GM18505 (cell line): ENCODE data around the gene SYCE1.
A peak's percentile ranks its signal among the peaks of the same experiment; 100 is the strongest.
"Not testable (repeated sequence)": the region's sequence is repeated elsewhere in the genome, so short reads cannot be mapped to it uniquely, and the experiment has no call there.

Source experiments
- ATAC-seq: cut with Tn5 transposase; IDR thresholded peaks from one replicate; pipeline ENCODE4 v1.9.1; 2021; ENCODE audit not compliant: unreplicated experiment
- POLR2A ChIP-seq: IDR thresholded peaks from 4 replicates; pipeline ENCODE4 v1.6.1; 2011; ENCODE audit warnings: borderline replicate concordance; ENCODE audit not compliant: insufficient read depth, insufficient read length; ENCODE audit errors: extremely low read depth

The SYCE1 gene

DNA sequence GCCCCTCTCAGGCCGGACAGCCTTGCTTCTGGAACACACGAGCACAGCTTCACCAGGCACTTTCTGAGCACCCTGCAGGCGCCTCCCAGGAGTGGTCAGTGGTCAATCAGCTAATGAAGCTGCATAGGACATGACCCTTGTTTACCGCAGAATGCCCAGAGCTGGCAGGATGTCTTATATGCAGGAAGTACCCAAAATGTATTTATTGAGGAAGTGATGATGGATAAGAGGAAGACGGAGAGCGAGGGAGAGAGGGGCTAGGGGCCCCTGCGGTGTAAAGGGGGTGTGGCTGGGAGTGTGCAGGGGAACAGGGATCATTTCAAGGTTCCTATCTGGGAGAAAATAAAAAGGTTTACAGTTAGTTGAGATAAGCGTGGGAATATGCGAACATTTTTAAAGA lies 34.9 kb downstream of the SYCE1 start:
- no peak for TF ChIP-seq POLR2A
- no peak for ATAC-seq

DNA sequence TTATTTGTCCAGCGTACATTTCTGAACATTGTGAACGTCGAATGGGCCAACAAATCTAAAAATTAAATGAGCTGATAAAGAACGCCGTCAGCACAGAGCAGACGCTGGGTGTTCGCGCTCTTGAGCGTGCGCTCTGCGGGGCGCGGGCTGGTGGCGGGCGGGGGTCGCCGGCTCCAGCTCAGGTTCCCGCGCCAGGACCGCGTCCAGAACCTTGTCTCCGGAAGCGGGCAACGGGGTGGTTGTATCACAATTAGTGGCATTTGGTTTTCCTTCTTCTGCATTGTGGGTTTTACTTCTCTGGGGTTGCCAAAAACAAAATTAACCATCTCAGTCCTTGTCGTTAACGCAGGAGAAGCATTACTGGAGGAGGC lies 35.8 kb downstream of the SYCE1 start:
- ATAC-seq, result no peak
- TF ChIP-seq POLR2A, result no peak

DNA sequence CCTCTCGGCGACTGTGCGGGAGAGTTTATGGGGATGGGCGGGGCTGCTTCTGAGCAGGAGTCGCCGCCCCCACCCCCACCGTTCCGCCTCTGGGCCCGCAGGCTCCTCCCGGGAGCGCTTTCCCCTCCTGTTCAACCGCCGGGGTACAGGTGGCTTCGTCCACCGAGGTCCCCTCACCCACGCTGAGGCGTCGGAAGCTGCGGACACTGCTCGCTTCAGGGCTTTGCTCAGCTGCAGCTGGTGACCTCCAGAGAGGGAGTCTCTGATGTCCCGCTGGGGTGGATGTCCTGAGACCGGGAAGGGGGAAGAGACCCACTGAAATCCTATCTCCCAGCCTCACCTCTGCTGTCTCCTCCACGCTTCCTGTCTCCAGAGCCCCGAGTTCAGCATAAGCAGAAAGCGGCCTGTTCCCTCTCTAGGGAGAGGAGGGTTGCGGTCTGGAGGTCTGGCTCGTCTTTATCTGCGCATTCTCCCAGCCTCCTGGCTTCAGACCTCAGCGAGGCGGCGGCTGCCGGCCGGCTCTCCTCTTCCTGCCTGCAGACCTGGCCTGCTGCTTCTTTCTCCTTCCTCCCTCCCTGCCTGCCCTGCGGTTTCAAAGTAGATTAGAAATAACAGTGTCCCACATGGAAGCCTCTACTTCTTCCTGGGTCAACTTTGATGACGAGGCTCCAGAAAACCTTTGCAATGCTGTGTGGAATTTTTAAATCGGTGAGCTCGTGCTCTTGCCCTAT lies 36.4 kb downstream of the SYCE1 start:
- TF ChIP-seq POLR2A, result no peak
- ATAC-seq, result no peak

DNA sequence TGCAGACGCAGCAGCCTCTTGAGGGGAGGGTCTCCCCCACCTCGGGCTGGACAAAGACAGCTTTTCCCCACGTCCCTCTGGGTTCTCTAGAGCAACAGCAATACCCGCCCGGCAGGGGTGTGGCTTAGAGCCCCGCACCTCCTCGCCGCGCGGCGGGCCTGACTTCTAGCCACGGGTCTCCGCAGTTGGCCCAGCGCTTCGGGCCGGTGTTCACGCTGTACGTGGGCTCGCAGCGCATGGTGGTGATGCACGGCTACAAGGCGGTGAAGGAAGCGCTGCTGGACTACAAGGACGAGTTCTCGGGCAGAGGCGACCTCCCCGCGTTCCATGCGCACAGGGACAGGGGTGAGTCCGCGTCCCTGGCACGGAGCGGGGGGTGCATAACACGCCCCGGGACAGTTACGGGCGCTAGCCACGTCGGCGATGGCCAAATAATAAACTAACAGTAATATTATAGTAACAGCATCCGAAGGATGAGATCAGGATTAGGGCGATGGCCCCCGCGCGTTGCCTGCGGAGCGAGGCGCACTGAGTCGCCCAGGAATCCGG lies 37.0 kb downstream of the SYCE1 start:
- TF ChIP-seq POLR2A, result no peak

DNA sequence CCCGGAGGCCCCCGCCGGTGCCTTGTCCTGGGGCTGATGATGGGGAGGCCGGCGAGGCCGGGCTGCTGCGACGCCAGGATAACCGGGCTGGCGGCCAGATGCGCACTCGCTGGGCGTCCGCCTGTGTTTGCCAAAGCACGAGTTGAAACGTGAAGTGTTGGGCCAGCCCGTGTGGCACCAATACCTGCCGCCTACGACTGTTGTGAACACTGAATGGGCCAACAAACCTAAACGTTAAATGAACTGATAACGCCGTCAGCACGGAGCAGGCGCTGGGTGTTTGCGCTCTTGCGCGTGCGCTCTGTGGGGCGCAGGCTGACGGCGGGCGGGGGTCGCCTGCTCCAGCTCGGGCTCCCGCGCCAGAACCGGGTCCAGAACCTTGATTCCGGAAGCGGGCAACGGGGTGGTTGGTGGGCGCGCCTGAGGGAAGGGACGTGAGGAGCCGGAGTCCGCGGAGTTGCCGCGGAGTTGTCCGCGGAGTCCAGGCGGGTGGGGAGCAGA lies 37.6 kb downstream of the SYCE1 start:
- ATAC-seq, result no peak
- no peak for TF ChIP-seq POLR2A

More for the DNA sequence above, 37.0 kb downstream of the SYCE1 start:
- no peak for ATAC-seq

DNA sequence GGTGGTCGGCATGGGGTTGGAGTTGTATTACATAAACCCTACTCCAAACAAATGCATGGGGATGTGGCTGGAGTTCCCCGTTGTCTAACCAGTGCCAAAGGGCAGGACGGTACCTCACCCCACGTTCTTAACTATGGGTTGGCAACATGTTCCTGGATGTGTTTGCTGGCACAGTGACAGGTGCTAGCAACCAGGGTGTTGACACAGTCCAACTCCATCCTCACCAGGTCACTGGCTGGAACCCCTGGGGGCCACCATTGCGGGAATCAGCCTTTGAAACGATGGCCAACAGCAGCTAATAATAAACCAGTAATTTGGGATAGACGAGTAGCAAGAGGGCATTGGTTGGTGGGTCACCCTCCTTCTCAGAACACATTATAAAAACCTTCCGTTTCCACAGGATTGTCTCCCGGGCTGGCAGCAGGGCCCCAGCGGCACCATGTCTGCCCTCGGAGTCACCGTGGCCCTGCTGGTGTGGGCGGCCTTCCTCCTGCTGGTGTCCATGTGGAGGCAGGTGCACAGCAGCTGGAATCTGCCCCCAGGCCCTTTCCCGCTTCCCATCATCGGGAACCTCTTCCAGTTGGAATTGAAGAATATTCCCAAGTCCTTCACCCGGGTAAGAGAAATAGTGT lies 38.3 kb downstream of the SYCE1 start, which contains the start of gene CYP2E1:
CYP2E1 (plus strand) TSS at position 407 of the 632 bp plus-strand sequence; CDS start at position 440, 33 bp downstream.
- no peak for ATAC-seq
- TF ChIP-seq POLR2A, result no peak

DNA sequence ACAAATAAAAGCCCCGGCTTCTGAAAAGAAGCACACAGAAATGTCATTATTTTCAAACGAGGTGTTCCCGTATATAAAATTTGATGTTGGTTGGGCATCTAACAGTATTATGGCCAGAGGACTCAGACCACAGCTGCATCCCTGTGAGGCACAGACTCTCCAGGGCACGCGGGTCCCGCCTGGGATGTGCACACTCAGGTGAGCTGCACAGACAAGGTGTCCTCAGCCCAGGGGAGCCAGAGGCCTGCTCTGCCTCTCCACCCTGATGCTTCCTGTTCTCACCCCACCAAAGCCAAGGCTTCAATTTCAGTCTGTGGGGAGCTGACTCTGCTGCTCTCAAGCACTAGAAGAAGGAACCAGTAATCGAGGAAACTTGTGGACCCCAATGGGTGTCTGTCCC lies 39.9 kb downstream of the SYCE1 start:
- no peak for TF ChIP-seq POLR2A
- no peak for ATAC-seq

DNA sequence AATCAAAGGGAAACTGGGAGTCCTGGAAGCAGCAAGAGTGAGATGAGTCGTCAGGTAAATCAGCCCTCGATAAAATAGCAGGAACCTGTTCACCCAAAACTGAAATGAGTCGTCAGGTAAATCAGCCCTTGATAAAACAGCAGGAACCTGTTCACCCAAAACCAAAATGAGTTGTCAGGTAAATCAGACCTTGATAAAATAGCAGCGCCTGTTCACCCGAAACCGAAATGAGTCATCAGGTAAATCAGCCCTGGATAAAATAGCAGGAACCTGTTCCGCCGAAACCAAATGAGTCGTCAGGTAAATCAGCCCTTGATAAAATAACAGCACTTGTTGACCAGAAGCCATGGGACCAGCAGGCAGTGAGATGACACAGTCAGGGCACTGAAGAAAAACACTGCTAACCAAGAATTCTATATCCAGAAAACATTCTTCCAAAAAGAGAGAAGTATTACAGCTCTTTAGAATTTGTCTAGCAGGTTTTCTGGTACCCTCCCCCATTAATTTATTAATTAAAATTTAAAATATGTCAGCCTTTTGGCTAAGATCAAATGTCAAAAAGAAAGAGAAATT lies 41.7 kb downstream of the SYCE1 start:
- no peak for TF ChIP-seq POLR2A
- ATAC-seq, result no peak

DNA sequence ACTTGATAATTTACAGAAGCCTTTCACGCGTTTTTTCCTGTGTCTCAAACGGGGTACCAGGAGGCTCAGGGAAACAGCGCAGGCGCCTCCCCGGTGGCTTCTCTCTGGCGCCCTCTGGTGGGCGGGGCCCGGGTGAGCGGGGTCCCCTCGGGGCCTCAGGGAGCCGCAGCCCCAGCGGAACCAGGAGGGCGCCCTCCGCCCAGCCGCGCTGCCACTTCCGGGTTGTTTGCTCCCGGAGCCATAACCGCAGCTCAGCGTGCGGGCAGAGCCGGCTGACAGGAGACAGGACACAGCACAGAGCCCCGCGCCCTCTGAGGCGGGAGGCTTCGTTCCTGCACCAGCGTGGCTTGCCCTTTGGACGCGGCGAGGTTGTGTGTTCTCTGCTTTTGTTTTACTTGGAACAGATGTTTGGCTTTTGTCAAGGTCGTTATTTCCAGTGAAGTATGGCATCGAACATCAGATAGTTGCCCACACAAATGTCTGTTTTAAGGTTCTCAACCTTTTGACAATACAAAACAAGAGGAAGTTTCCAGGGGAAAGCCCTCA lies 45.1 kb downstream of the SYCE1 start:
- peak; percentile 95 for ATAC-seq
- peak; percentile 24 for TF ChIP-seq POLR2A

DNA sequence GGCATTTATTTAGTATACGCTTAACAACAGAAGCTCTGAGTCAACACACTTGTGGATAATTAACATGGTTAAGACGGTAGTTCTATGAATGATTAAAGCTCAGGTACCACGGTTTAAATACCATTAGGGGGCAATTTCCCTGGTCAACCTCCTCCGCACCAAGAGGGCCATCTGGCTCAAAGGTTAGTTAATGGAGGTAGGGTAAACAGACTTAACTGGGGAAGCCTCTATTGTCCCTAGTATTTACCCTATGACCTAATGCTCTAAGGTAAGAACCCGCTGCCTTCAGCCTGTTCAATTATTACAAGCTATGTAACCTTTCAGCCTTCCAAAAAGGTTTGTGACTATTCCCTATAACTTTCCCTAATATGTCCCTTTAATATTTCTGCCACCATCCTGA lies 46.9 kb downstream of the SYCE1 start:
- not testable (repeated sequence) for ATAC-seq

DNA sequence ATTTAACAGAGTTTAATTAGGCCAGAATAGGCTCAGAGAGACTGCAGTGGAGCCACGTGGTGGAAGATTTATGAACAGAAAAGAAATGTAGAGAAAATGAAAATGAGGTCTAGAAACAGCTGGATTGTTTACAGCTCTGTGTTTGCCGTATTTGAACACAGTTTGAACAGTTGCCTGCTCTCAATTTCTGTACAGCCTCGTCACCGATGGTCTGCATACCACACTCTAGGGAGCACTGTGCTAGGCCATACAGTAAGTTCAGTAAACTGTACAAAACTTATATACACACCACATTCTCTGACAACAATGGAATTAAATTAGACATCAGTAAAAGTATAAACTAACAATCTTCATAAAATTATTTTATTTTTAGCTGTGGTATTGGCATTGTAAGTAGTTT lies 49.3 kb downstream of the SYCE1 start:
- ATAC-seq, result no peak
- no peak for TF ChIP-seq POLR2A

DNA sequence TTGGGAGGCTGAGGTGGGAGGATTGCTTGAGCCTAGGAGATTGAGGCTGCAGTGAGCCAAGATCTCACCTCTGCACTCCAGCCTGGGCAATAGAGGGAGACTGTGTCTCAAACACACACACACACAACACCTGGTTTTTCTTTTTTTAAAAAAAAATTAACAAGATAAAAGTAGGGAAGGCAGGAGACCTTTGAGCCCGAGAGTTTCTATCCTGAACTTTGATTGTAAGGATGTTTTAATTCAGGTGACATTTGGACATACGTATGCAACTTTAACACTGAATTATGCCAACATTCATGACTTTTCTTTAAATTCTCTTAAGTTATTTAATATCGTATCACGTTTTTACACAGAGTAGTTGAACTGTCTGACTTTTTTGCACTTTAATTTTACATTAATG lies 49.9 kb downstream of the SYCE1 start:
- no peak for TF ChIP-seq POLR2A
- no peak for ATAC-seq

DNA sequence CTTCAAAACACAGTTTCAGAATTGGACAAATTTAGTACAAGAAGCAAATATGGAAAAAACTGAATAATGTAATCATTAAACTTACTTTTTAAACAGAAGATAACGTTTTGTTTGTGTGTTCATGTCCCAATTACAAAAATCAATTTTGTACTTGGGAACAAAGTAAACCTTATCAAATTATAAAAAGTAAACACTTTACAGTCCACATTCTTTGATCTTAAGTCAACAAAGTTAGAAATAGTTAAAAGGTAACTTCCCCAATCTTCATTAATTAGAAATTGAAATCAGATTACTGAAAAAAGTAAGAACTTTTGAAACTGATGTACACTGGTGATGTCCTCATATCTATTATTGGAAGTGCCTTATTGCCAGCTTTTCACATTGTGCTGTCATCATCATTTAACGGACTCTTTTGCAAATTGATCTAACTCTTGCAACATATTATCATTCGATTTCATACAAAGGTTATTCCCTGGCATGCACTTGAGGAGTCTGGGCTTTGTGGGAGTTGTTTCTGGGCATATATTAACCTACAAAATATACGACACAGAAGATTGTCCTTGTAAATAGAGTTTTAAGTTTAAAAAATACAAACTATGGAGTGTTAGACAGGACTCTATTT lies 53.4 kb downstream of the SYCE1 start:
- no peak for TF ChIP-seq POLR2A
- ATAC-seq, result no peak

DNA sequence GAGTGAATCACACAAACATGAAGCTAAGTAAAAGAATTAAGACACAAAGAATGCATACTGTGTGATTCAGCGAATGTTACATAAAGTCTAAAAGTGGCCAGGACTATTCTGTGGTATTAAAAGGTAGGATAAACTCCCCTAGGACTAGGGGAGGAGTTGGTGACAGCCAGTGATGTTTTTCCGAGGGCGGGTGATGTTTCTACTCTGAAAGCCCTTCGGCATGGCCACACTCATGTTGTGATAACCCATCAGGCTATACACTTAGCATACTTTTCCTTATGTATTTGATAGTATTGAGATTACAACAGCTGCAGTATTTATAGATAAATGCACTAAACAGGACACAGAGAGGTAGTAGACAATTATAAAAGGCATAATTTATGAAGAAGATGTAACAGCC lies 54.0 kb downstream of the SYCE1 start:
- ATAC-seq, result no peak
- no peak for TF ChIP-seq POLR2A

DNA sequence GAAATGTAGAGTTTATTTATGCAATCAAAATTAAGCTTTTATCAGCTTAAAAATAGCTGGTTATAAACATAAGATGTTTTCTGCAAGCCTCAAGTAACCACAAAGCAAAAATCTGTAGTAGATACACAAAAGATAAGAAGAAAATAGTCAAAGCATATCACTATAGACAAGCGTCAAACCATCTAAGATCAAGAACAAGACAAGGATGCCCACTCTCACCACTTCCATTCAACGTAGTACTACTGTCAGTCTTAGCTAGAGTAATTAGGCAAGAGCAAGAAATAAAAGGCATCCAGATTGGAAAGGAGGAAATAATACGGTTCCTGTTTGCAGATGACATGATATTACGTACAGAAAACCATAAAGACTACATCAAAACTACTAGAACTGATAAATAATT lies 55.7 kb downstream of the SYCE1 start:
- no peak for TF ChIP-seq POLR2A
- ATAC-seq, result no peak
